ENCODE measurements around the gene CACNA2D2.

CACNA2D2 gene

GRCh38 chr3:50525191-50525910 lies 21.9 kb upstream of the CACNA2D2 start:
- H3K4me3 ChIP-seq (ENCODE audit: low read depth, low read length) = no peak overlapping the region
- TF ChIP-seq CTCF (IDR thresholded peaks at IDR 0.05; ENCODE audit: borderline replicate concordance, insufficient read depth, low read depth, low read length) = no peak

DNA sequence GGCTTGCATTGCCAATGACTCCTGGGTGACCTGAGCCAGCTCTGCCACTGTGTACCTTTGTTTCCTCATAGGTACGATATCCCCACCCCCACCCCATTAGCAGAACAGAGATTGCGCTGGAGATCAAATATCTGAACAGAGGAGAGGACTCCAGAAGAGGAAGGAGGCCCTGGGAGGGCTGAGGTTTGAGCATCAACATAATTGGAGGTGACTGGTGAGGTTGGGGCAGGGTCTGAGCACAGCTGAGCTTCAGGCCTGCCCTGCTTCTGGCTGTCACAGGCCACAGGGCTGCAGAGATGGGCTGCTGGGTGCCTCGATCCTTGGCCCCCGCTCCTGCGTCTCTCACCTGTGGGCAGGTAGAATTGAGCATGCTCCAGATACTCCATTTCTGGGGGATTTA lies 21.3 kb upstream of the CACNA2D2 start:
- TF ChIP-seq CTCF (IDR thresholded peaks at IDR 0.05; ENCODE audit: borderline replicate concordance, insufficient read depth, low read depth, low read length) = no peak
- no peak overlapping the region for H3K4me3 ChIP-seq (ENCODE audit: low read depth, low read length)

- TF ChIP-seq CTCF (IDR thresholded peaks at IDR 0.05; ENCODE audit: borderline replicate concordance, insufficient read depth, low read depth, low read length) = no peak
- no peak overlapping the region for H3K4me3 ChIP-seq (ENCODE audit: low read depth, low read length)
These were observed 19.9 kb upstream of the CACNA2D2 start for GRCh38 chr3:50523279-50523811.

- no peak overlapping the region for H3K4me3 ChIP-seq (ENCODE audit: low read depth, low read length)
- no peak for TF ChIP-seq CTCF (IDR thresholded peaks at IDR 0.05; ENCODE audit: borderline replicate concordance, insufficient read depth, low read depth, low read length)
These were observed 18.1 kb upstream of the CACNA2D2 start for GRCh38 chr3:50521572-50521971.

DNA sequence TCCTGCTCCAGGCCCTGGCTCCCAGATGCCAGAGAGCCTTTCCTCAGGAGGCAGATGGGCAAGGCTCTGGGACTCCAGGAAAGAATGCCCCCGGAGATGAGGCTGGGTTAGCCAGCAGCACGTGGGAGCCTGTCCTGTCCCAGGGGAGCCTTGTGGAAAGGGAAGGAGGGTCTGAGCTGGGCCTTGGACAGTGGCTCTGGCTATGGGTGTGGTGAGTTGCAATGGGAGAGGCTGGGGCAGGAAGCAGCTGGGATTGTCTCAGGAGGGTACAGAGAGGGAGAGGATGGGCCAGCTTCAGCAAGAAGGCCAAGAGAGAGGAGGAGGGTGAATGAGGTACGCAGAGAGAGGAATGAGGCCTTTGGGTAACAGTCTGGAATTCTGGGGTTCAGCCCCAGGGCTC lies 17.4 kb upstream of the CACNA2D2 start:
- TF ChIP-seq CTCF (IDR thresholded peaks at IDR 0.05; ENCODE audit: borderline replicate concordance, insufficient read depth, low read depth, low read length) = no peak
- no peak overlapping the region for H3K4me3 ChIP-seq (ENCODE audit: low read depth, low read length)

DNA sequence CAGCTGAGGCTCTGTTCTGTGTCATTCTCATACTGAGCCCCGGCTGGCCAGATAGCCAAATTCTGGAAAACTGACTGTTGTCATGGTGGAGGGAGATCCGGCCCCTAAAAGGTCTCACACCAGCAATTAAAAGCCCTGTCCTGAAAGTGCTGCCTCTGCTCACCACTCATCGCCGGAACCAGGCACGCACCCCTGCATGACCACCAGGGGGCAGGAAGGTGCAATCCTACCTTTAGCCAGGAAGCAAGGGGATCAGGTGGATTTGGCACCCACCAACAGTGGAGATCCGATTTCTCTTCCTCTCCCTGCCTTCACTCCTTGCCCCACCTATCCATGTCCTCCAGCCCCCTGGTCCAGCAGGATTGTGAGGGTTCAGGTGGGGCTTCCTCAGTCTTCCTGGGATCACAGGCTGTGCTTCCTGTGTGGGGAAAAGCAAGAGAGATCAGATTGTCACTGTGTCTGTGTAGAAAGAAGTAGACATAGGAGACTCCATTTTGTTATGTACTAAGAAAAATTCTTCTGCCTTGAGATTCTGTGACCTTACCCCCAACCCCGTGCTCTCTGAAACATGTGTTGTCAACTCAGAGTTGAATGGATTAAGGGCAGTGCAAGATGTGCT lies 16.1 kb upstream of the CACNA2D2 start:
- TF ChIP-seq CTCF (IDR thresholded peaks at IDR 0.05; ENCODE audit: borderline replicate concordance, insufficient read depth, low read depth, low read length) = peak; percentile 98

DNA sequence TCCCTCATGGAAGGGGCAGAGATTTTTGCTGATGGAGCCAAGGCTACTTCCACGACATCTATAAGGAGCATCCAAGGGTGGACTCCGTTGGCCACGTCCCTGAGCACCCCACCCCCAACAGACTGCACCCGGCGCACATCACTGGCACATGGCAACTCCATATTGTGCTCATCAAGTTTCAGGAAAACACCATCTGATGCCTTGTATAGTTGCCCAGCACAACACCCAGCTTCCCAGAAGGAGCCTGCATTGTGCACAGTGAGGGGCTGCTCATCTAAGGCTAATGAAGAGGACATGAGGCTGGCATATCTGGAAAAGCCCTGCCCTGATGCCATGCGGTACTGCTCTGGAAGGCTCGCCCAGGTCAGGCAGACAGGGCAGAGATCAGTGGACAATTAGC lies 15.0 kb upstream of the CACNA2D2 start:
- no peak for TF ChIP-seq CTCF (IDR thresholded peaks at IDR 0.05; ENCODE audit: borderline replicate concordance, insufficient read depth, low read depth, low read length)
- H3K4me3 ChIP-seq (ENCODE audit: low read depth, low read length) = no peak overlapping the region

More for the DNA sequence above, 16.1 kb upstream of the CACNA2D2 start:
- no peak overlapping the region for H3K4me3 ChIP-seq (ENCODE audit: low read depth, low read length)

All from GM12875 (cell line).